ENCODE results near the gene TSEN2. TPM values are rescaled to one million over a fixed set of nuclear protein-coding genes. Genes with fewer than 3 reads are reported as not detected.

The TSEN2 gene
- total RNA-seq, 2 donors from 2014 or later = 12.8 to 12.9 TPM

DNA sequence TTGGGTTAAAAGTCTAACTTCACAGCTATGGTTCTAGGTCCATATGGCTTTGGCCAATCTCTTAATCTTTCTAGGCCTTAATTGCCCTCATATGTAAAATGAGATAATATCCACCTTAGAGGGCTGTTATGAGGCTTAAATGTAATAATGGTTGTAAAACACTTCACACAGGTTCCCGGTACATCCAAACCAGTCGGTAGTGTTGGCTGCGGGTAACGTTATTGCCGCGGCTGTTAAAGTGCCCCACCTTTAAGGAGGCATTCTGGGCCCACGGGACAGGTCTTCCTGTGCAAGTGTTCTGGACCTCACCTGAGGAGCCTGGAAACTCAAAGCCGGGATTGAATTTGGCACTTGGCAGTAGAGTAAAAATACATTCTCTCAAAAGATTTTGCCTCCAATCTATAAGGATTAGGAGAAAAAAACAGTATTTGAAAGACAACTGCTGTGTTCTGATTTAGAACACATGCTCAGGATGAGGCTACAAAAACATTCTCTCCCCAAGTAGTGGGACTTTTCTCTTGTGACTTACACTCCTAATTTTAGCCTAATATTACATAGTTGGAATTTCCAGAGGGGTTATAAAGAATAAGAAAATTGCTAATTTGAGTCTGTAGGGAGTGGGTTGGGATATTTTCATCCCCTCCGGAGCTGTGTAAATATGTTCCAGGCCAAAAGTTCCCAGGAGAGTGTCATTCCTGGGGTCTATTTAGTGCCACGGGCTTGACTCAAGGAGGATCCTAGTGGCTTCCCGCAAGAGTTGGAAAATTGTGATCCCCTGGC lies 44.9 kb upstream of the TSEN2 start:
- Histone ChIP-seq H3K36me3 (peaks cover 3% of the 10 kb centered on the region), H3K27ac (no peak overlapping the region), H3K4me1 (peaks cover 0 to 39% of the 10 kb centered on the region in 2 donors), H3K9me3 (no peaks in the 10 kb centered on the region), H3K27me3 (no peaks in the 10 kb centered on the region), H3K4me3 (no peak overlapping the region)
- DNase-seq (ENCODE audit: low spot score) = no peak
- TF ChIP-seq, protein P1, sequence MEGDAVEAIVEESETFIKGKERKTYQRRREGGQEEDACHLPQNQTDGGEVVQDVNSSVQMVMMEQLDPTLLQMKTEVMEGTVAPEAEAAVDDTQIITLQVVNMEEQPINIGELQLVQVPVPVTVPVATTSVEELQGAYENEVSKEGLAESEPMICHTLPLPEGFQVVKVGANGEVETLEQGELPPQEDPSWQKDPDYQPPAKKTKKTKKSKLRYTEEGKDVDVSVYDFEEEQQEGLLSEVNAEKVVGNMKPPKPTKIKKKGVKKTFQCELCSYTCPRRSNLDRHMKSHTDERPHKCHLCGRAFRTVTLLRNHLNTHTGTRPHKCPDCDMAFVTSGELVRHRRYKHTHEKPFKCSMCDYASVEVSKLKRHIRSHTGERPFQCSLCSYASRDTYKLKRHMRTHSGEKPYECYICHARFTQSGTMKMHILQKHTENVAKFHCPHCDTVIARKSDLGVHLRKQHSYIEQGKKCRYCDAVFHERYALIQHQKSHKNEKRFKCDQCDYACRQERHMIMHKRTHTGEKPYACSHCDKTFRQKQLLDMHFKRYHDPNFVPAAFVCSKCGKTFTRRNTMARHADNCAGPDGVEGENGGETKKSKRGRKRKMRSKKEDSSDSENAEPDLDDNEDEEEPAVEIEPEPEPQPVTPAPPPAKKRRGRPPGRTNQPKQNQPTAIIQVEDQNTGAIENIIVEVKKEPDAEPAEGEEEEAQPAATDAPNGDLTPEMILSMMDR (IDR thresholded peaks at IDR 0.05) = no peak

DNA sequence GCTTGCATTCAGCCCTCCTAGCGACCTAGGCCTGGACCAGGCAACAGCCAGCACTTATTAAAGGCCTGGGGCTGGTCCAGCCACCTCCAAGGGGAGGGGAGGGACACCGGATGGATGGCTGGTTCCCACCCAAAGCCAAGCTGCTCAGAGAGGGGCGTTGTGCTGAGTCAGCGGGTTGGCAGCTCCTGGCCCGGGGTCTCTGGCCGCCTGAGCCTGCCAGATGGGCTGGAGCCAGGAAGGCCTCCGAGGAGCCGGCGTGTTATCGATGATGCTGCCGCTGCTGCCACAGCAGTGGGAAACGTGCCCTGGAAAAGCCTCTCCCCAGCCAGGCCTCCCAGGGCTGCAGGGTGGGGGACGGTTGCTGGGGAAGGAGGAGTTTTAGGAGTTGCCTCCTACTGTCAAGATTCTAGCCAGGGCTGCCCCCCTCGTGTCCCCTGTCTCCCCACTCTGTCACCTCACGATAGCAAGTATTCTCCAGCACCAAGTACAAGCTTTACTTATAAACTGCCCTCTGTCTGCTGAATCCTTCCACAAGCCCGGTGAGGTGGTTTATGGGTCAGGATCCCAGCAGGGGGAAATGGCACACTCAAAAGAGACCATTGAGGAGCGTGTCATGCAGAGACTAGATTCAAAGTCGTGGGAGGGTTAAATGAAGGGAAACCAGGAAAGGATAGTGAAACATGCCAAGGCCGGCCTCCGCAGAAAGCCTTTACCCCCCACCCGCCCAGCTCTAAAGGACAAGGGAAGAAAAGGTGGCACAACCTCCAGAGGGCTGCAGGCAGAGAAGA lies 43.2 kb upstream of the TSEN2 start:
- DNase-seq (ENCODE audit: low spot score) = peak; percentile 72
- H3K36me3 ChIP-seq = no peaks in the 10 kb centered on the region
- no peak overlapping the region for H3K4me3 ChIP-seq
- H3K27ac ChIP-seq = peak overlapping the region; percentile 35 to 55
- peaks cover 0 to 40% of the 10 kb centered on the region in 2 donors for H3K4me1 ChIP-seq
- no peaks in the 10 kb centered on the region for H3K9me3 ChIP-seq
- TF ChIP-seq, protein P1 (IDR thresholded peaks at IDR 0.05) = peak in 1 of 2 donors; percentile 14
- H3K27me3 ChIP-seq = no peaks in the 10 kb centered on the region

DNA sequence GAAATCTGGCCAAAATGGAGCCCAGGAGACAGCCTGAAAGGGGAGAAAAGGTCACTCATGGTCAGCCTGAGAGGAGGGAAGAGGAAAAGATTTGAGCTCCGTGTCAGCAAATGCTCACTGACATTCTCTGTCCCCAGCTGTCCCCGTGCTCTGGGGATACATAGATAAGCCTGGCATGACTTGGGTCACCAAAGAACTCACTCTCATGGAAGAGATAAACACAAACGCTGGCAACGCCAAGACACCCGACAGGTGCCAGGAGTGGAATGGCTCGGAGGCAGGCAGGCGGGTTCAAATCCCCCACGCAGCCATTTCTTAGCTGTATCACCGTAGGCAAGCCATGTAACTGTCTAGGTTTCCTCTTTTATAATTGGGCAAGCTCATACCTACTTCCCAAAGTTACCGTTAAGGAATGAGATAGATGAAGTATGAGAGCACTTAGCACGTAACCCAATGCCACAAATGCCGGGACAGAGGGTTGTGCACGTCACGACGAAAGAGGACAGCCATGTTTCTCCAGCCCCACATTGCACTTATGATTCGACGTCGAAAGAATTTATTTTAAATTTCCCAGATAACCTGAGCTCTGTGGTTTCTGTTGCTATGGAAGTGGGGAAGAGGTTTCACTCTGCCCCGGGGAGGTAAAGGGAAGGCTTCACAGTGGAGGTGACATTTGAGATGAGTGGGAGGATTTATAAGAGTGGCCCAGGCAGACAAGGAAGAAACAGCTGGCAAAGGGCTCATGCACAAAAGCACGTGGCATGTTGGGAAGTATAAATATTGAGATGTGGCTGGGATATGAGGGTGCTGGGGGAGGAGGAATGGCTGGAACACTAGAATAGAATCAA lies 41.4 kb upstream of the TSEN2 start:
- Histone ChIP-seq H3K4me3 (no peak overlapping the region), H3K4me1 (peaks cover 0 to 36% of the 10 kb centered on the region in 2 donors), H3K9me3 (no peaks in the 10 kb centered on the region), H3K27me3 (no peaks in the 10 kb centered on the region), H3K27ac (peak overlapping the region in 1 of 2 donors; percentile 55), H3K36me3 (no peaks in the 10 kb centered on the region)
- DNase-seq (ENCODE audit: low spot score) = no peak
- TF ChIP-seq, protein P1 (IDR thresholded peaks at IDR 0.05) = no peak

DNA sequence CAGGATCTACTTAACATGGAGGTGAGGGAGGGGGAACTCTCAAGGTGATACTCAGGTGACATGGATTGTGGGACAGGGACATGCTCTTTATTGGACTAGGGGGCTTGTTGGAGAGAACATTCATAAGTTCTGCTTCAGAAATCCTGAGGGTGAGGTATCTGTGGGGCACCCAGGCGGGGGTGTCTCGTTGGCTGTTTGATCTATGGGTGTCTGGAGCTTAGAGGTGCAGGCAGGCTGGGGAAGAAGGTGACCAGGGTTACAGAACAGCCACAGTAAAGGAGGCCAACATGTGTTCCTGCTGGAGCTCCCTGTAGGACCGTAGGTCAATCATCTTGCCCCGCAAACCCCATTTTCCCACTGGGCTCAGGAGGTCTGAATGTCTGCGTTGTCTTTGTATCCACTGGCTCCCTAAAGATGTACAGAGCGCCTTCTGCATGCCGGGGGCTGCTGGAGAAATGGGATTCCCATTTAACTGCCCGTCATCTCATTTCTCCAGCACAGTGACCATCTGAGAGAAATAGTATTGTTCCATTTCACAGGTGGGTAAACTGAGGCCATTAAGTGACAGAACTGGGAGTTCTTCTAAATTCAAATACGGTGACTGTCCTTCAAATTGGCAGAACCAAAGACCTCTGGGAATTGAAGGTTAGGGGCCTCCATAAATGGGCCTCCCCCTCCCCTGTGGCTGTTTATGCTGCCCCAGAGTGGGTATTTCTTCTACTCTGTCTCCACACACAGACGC lies 40.3 kb upstream of the TSEN2 start:
- TF ChIP-seq, protein P1 (IDR thresholded peaks at IDR 0.05) = no peak
- Histone ChIP-seq H3K4me1 (peaks cover 0 to 36% of the 10 kb centered on the region in 2 donors), H3K4me3 (no peak overlapping the region), H3K27me3 (no peaks in the 10 kb centered on the region), H3K9me3 (no peaks in the 10 kb centered on the region), H3K36me3 (no peaks in the 10 kb centered on the region), H3K27ac (no peak overlapping the region)
- DNase-seq (ENCODE audit: low spot score) = no peak
